K562 (cell line): ENCODE data around the gene DNAJC15. TPM values are rescaled to one million over a fixed set of nuclear protein-coding genes. Genes with fewer than 3 reads are reported as not detected.

ENCODE experiments used
- CHD7 ChIP-seq: fragments of 200-600 bp; sonication (generic); IDR thresholded peaks from one replicate; pipeline ENCODE4 v1.6.1; 2012; ENCODE audit warnings: mild to moderate bottlenecking, low read depth, low read length, inconsistent platforms
- ILF3 ChIP-seq: fragments of 450-650 bp; IDR thresholded peaks from 2 replicates; pipeline ENCODE4 v1.6.1; 2018; ENCODE audit warnings: antibody characterized with exemption, mild to moderate bottlenecking, moderate library complexity, borderline replicate concordance
- SP2 ChIP-seq: IDR thresholded peaks from 2 replicates; pipeline ENCODE4 v1.6.1; 2011; ENCODE audit warnings: mild to moderate bottlenecking, low read depth, low read length, moderate library complexity; ENCODE audit not compliant: poor library complexity, severe bottlenecking; ENCODE audit errors: extremely low read depth
- ZBTB40 ChIP-seq, 2 experiments: fragments of 450-650 bp in 1 of 2; sonication (generic) in 1 of 2; formaldehyde crosslinking in 1 of 2; IDR thresholded peaks; 2 replicates each; pipeline versions ENCODE4 v1.7.1 to v1.9.0; 2016 to 2022; ENCODE audit warnings: inconsistent platforms in 1 of 2, mild to moderate bottlenecking in 1 of 2, missing genetic modification reagents in 1 of 2
- polyA plus RNA-seq, 8 experiments: library from polyadenylated mRNA; depleted of rRNA in 4 of 8; stranded (reverse) in 5 of 8; unstranded in 3 of 8; fragments of >200 nt; fragmentation: Nextera tagmentation in 2 of 8; fragmentation: Illumina TruSeq in 1 of 8; extraction: Ambion mirVana in 2 of 8; extraction: Trizol in 1 of 8; gene quantifications; 2 replicates each; pipeline versions ENCODE4 v1.2.1 to v1.2.3, GENCODE V29; 2011 to 2014; ENCODE audit warnings: inconsistent platforms in 1 of 8, missing spikeins in 1 of 8
- total RNA-seq, 7 experiments: library from RNA; depleted of rRNA in 6 of 7; stranded (reverse); fragments of >200 nt in 6 of 7; fragmentation: Illumina TruSeq in 2 of 7; extraction: Trizol in 2 of 7; gene quantifications; 2 replicates each; pipeline versions ENCODE4 v1.2.1 to v1.2.3, GENCODE V29; 2011 to 2021; ENCODE audit warnings: low replicate concordance in 1 of 7

The DNAJC15 gene
- total and polyA plus RNA-seq, 9 of the 15 experiments (the other 6 are each of a cell fraction or from before 2014, with no cell fraction given): 0.47 to 3.8 (median 1.0) TPM

GRCh38 chr13:43113603-43114002 is 90.2 kb downstream of the DNAJC15 start (continued):
- TF ChIP-seq ZBTB40 (IDR thresholded peaks at IDR 0.05) (no peak), ZBTB40 (CRISPR knock-in tag; IDR thresholded peaks at IDR 0.05) (no peak), CHD7 (no peak), SP2 (no peak), ILF3 (no peak)
